ENCODE measurements around the gene PLCB2.

The PLCB2 gene

DNA sequence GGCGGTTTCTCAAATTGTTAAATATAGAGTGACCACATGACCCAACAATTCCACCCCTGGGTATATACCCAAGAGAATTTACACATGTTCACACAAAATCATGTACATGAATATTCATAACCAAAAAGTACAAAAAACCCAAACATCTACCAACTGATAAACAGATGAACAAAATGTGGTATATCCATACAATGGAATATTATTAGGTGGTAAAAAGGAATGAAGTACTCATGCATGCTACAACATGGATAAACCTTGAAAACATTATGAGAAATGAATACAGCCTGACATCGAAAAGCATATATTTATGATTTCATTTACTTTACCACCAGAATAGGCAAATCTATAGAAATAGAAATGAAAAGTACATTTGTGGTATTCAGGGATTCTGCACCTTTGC lies 7.4 kb downstream of the PLCB2 start:
- TF ChIP-seq, protein P1, sequence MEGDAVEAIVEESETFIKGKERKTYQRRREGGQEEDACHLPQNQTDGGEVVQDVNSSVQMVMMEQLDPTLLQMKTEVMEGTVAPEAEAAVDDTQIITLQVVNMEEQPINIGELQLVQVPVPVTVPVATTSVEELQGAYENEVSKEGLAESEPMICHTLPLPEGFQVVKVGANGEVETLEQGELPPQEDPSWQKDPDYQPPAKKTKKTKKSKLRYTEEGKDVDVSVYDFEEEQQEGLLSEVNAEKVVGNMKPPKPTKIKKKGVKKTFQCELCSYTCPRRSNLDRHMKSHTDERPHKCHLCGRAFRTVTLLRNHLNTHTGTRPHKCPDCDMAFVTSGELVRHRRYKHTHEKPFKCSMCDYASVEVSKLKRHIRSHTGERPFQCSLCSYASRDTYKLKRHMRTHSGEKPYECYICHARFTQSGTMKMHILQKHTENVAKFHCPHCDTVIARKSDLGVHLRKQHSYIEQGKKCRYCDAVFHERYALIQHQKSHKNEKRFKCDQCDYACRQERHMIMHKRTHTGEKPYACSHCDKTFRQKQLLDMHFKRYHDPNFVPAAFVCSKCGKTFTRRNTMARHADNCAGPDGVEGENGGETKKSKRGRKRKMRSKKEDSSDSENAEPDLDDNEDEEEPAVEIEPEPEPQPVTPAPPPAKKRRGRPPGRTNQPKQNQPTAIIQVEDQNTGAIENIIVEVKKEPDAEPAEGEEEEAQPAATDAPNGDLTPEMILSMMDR (IDR thresholded peaks at IDR 0.05; ENCODE audit: low read depth, low read length) = no peak
- DNase-seq (ENCODE audit: extremely low read depth, low read depth) = no peak

DNA sequence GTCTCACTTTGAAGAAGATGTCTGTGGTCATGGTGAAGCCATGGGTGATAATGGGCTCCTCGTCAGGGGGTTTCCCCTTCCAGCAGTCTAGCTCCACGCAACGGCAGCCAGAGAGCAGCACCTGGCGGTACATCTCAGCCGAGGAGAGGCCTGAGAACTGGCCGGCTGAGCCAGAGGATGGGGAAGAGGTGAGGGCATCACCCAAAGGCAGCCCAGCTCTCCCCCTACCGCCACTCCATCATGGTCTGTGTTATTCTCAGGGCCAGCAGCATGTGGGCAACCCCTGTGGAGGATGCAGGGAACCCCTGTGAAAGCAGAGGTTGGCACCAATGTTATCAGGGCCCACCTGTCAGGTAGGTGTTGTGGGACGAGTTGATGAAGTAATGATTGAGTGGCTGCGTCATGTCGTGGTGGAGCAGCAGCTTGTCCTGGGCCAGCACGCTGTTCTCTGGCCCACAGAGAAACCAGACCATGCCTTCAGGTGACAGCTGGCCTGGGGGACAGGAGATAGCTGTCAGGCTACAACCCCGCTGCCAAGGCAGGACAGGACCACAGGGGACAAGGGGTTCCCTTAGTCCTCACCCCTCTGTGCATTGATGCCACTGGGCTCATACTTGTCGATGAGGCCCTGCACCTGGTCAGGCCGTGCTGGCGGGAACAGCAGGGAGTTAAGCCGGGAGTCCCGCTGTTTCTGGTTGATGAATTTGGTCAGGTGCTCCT lies 9.4 kb downstream of the PLCB2 start:
- TF ChIP-seq, protein P1 (IDR thresholded peaks at IDR 0.05; ENCODE audit: low read depth, low read length) = no peak
- DNase-seq (ENCODE audit: extremely low read depth, low read depth) = no peak

DNA sequence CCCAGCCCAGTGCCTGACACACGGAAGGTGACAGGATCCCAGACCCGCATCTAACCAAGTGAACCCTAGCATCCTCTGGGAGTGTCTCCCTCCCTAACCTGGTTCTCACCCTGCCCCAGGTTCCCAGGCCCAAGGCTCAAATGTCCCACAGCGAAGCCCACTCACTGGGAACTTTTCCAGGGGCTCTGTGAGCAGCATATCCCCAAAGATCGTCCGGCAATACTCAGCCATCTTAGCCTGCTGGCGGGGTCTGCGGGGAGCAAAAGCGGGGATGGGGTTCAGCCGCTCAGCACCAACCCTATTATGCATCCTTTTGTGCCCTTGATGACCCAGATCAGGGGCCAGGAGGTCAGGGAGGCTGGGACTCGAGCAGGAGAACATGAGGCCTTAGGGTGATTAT lies 10.4 kb downstream of the PLCB2 start:
- DNase-seq (ENCODE audit: extremely low read depth, low read depth) = no peak
- TF ChIP-seq, protein P1 (IDR thresholded peaks at IDR 0.05; ENCODE audit: low read depth, low read length) = no peak

DNA sequence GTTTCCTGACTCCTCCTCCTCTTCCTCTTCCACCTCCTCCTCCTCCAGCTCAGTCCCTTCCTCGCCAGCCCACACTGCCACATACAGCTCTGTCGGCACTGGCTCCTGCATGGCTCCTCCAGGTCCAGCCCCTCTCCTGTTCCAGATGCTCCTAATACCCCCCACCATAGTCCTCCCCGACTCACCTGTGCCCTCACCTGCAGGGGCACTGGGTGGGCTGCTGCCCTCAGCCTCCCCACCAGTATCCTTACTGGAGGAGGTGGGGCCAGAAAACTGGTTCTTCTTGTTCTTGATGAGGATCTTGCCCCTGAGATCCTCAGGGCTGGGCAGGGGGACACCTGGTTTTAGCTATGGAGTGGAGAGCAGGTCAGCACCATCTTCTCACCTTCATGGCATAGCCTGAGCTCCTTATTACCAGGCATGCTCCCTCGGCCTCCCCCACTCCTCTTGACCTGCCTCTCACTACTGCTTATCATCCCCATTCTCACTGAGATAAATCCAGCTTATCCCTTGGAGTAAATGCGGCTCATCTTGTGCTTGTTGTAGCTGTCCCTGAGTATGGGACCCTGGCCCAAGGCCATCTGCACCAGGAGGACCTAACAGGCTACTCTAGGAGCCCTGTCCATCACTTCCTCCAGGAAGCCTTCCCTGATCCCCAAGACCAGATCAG lies 11.0 kb downstream of the PLCB2 start:
- TF ChIP-seq, protein P1 (IDR thresholded peaks at IDR 0.05; ENCODE audit: low read depth, low read length) = no peak
- DNase-seq (ENCODE audit: extremely low read depth, low read depth) = no peak

DNA sequence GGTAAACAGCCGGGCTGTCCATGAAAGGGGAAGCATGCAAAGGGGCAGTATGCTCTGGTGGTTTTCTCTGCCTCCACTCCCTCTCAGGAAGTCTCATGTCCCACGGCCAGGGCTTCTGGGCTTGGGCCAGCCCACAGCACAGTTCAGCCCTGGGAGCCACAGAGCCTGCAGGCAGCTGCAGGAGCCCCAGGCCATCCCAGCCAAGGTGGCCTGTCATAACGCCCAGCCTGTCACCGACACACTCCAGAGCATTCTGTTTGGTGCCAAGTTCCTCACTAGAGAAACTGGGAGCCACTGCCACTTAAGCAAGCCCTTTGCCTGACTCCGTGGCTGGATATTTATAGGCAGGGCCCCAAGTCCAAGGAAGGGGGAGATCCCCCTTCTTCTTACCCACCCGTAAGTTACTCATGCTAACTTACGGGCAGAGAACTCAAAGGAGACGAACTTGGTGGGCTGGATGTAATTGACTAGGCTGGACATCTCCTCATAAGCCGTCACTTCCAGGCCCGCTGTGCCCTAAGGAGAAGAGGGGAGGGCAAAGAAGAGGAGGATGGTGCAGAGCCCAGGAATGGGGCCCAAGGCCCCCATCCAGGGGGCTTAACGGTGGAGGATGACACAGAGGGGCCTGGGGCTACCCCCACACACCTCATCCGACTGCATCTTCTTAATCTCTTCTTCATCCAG lies 11.7 kb downstream of the PLCB2 start:
- no peak for DNase-seq (ENCODE audit: extremely low read depth, low read depth)
- TF ChIP-seq, protein P1 (IDR thresholded peaks at IDR 0.05; ENCODE audit: low read depth, low read length) = no peak

DNA sequence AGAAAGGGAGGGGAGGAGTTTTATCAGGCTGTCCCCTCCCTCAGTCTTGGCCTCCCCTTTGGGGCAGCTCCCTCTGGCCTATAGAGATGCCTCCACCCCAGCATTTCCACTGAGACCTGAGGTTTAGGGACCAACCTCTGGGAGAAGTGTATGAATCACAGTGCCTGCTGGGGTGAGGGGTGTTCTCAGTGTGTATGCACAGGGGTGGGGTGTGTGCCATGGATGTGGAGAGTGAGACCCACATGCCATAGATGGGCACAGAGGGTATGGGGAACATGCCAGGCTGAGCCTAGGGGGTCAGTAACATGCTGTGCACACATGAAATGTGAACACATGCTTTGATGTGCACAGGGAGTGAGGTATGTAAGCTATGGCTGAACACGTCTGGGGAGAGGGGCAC lies 12.4 kb downstream of the PLCB2 start:
- DNase-seq (ENCODE audit: extremely low read depth, low read depth) = no peak
- TF ChIP-seq, protein P1 (IDR thresholded peaks at IDR 0.05; ENCODE audit: low read depth, low read length) = no peak
